ENCODE measurements around the gene IL10RB.
A peak's percentile ranks its signal among the peaks of the same experiment; 100 is the strongest.
"Not testable (repeated sequence)": the region's sequence is repeated elsewhere in the genome, so short reads cannot be mapped to it uniquely, and the experiment has no call there.

IL10RB gene

GRCh38 chr21:33315946-33316710 lies 50.0 kb downstream of the IL10RB start:
- no peak overlapping the region for H3K4me3 ChIP-seq (ENCODE audit: low read depth, low read length)
- no peak for TF ChIP-seq CTCF (conservative IDR thresholded peaks at IDR 0.05; ENCODE audit: low read depth, low read length)
- no peak for DNase-seq (ENCODE audit: low read depth)

GRCh38 chr21:33317145-33317544 lies 51.0 kb downstream of the IL10RB start:
- no peak overlapping the region for H3K4me3 ChIP-seq (ENCODE audit: low read depth, low read length)
- DNase-seq (ENCODE audit: low read depth) = peak; percentile 16
- no peak for TF ChIP-seq CTCF (conservative IDR thresholded peaks at IDR 0.05; ENCODE audit: low read depth, low read length)

- H3K4me3 ChIP-seq (ENCODE audit: low read depth, low read length) = no peak overlapping the region
- DNase-seq (ENCODE audit: low read depth) = no peak
- no peak for TF ChIP-seq CTCF (conservative IDR thresholded peaks at IDR 0.05; ENCODE audit: low read depth, low read length)
Observed at GRCh38 chr21:33317786-33318486, 51.8 kb downstream of the IL10RB start.

- not testable (repeated sequence) for DNase-seq (ENCODE audit: low read depth)
Observed at GRCh38 chr21:33321005-33321404, 54.8 kb downstream of the IL10RB start.

GRCh38 chr21:33323610-33324009 lies 57.4 kb downstream of the IL10RB start:
- not testable (repeated sequence) for H3K4me3 ChIP-seq (ENCODE audit: low read depth, low read length); DNase-seq (ENCODE audit: low read depth)

More at GRCh38 chr21:33321005-33321404, 54.8 kb downstream of the IL10RB start:
- H3K4me3 ChIP-seq (ENCODE audit: low read depth, low read length) = not testable (repeated sequence)

GRCh38 chr21:33324291-33325221 lies 58.4 kb downstream of the IL10RB start, which contains the start of gene IFNAR1:
TSS of gene IFNAR1 (plus strand) at chr21:33324970. CDS start at chr21:33325056, 86 bp downstream.
- peak within 1 kb of the TSS; percentile 100 for H3K4me3 ChIP-seq (ENCODE audit: low read depth, low read length)
- TF ChIP-seq CTCF (conservative IDR thresholded peaks at IDR 0.05; ENCODE audit: low read depth, low read length) = peak; percentile 9
- DNase-seq (ENCODE audit: low read depth) = peak; percentile 99

GRCh38 chr21:33325222-33326067 lies 59.3 kb downstream of the IL10RB start:
- peak overlapping the region; percentile 100 for H3K4me3 ChIP-seq (ENCODE audit: low read depth, low read length)
- no peak for TF ChIP-seq CTCF (conservative IDR thresholded peaks at IDR 0.05; ENCODE audit: low read depth, low read length)
- peak; percentile 75 for DNase-seq (ENCODE audit: low read depth)

All from choroid plexus epithelial cell (primary cell).